ENCODE data around the gene AKAP6.
"Not testable (repeated sequence)": the region's sequence is repeated elsewhere in the genome, so short reads cannot be mapped to it uniquely, and the experiment has no call there.

The AKAP6 gene

DNA sequence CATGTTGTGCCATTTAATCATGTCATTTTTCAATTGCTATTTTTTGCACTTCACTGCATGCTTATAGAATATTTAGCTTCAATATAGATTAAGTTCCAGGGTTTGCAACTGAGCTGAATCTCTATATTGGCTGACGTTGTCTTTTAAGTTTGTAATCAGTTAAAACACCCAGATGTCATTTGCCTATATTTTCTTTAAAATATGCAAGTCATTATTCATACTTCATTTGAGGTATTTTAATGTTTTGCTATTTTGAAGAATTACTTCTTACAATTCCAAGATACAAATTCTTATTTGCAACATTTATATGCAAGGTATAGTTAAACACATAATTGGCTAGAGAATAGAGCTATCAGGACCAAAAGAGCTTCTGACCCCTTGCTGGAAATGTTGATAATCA, 434.6 kb downstream of the AKAP6 start:
- Mint-ChIP-seq H3K4me1 (ENCODE audit: low read depth) (no peaks in the 10 kb centered on the region), H3K4me3 (no peak overlapping the region), H3K27ac (no peak overlapping the region), H3K36me3 (ENCODE audit: low read depth) (no peaks in the 10 kb centered on the region), H3K9me3 (no peaks in the 10 kb centered on the region), H3K27me3 (no peaks in the 10 kb centered on the region)
- intact Hi-C loops (cut with micrococcal nuclease): no loop called here

DNA sequence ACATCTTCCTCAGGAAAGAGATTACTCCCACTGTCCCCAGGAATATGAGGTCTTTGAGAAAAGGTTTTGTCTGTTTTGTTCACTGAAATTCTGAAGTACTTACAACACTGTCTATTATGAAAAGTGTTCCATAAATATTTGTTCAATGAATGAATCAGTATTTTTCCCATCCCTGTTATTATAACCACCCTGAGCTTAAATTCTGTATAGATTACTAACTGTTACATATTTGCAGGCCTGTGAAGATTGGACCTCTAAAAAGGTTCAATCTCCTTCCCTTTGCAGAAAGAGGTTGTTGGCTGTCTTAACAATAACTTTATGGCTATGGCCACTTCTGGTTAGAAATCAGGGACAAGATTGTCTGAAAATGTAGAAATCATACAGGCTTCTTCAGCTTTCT, 435.0 kb downstream of the AKAP6 start:
- Mint-ChIP-seq H3K9me3 (no peaks in the 10 kb centered on the region), H3K27ac (no peak overlapping the region), H3K27me3 (no peaks in the 10 kb centered on the region)

DNA sequence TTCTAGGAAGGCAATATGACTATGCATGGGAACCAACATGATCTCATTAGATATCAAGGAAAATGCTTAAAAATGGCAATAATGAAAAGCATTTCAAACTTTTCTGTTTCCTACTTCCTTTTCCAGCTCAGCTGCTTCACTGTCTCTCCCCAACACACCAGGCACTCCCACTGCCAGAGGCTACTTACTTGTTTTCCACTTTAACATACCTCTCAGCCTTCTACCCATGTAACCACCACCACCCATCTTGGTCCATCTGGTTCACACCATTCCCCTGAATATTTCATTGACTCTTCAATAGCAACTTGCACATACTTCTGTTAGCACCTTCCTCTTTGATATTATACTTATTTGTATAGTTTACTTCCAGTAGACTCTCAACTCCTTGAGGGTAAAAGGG, 441.3 kb downstream of the AKAP6 start:
- Mint-ChIP-seq H3K4me1 (ENCODE audit: low read depth) (no peaks in the 10 kb centered on the region), H3K27ac (no peak overlapping the region), H3K9me3 (no peaks in the 10 kb centered on the region), H3K36me3 (ENCODE audit: low read depth) (no peaks in the 10 kb centered on the region), H3K27me3 (no peaks in the 10 kb centered on the region), H3K4me3 (no peak overlapping the region)
- intact Hi-C loops (cut with micrococcal nuclease): no loop called here

More for the DNA sequence above, 435.0 kb downstream of the AKAP6 start:
- Mint-ChIP-seq H3K4me3 (no peak overlapping the region), H3K4me1 (ENCODE audit: low read depth) (no peaks in the 10 kb centered on the region), H3K36me3 (ENCODE audit: low read depth) (no peaks in the 10 kb centered on the region)
- intact Hi-C loops (cut with micrococcal nuclease): no loop called here

DNA sequence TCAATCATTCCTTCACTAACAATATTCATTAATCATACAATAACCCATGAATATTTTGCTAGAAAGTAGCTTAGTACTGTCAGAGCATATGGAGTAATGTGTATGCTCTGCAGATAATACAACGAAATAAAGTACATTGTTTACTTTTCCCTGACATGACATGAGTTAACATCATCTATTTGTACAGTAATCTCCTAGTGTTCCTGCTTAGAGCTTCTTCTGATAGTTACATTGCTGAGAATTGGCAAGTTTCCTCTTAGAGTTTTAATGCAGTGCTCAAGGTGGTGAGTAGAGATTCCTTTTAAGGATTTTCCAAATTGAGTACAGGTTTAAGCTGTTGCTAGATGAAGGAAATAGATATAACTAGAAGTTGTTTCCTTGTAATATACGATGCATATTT, 445.1 kb downstream of the AKAP6 start:
- no peak overlapping the region for H3K4me3 Mint-ChIP-seq
- H3K4me1 Mint-ChIP-seq (ENCODE audit: low read depth): no peaks in the 10 kb centered on the region

DNA sequence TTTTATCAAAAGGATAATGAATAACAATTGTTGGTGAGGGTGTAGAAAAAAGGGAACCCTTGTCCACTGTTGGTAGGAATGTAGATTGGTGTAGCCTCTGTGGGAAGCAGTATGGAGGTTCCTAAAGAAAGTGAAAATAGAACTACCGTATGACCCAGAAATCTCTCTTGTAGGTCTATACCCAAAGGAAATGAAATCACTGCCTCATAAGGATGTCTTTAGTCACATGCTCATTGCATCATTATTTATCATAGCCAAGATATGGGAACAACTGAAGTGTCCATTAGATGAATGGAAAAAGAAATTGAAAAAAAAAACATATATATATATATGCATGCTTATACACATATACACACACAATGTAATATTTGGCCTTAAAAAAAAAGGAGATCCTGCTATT, 450.7 kb downstream of the AKAP6 start:
- Mint-ChIP-seq H3K4me3 (no peak overlapping the region), H3K36me3 (ENCODE audit: low read depth) (no peaks in the 10 kb centered on the region), H3K9me3 (no peaks in the 10 kb centered on the region), H3K27ac (no peak overlapping the region), H3K27me3 (no peaks in the 10 kb centered on the region), H3K4me1 (ENCODE audit: low read depth) (no peaks in the 10 kb centered on the region)
- intact Hi-C loops (cut with micrococcal nuclease): no loop called here

More for the DNA sequence above, 445.1 kb downstream of the AKAP6 start:
- H3K27ac Mint-ChIP-seq: no peak overlapping the region
- H3K27me3 Mint-ChIP-seq: no peaks in the 10 kb centered on the region
- intact Hi-C loops (cut with micrococcal nuclease): no loop called here
- H3K9me3 Mint-ChIP-seq: no peaks in the 10 kb centered on the region
- H3K36me3 Mint-ChIP-seq (ENCODE audit: low read depth): no peaks in the 10 kb centered on the region

DNA sequence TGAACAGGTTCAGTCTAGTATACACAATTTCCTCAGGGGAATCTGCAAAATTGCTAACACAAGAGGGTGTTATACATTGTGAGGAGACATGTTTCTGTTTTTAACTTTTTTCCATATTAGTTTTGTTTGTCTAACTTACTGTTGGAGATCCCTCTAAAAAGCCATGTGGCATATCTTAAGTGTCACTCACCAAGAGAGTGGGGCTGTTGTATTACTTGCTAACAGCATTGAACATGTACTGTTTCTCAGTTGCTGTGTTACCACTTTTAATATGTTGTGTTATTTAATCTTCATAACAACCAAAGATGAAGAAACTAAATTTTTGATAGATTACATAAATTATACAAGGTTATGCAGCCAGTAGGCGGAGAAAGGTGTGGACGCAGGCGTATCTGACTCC, 455.3 kb downstream of the AKAP6 start:
- intact Hi-C loops (cut with micrococcal nuclease): no loop called here
- Mint-ChIP-seq H3K27me3 (no peaks in the 10 kb centered on the region), H3K27ac (no peak overlapping the region), H3K4me1 (ENCODE audit: low read depth) (no peaks in the 10 kb centered on the region), H3K4me3 (no peak overlapping the region), H3K36me3 (ENCODE audit: low read depth) (no peaks in the 10 kb centered on the region), H3K9me3 (peaks cover 23% of the 10 kb centered on the region)

DNA sequence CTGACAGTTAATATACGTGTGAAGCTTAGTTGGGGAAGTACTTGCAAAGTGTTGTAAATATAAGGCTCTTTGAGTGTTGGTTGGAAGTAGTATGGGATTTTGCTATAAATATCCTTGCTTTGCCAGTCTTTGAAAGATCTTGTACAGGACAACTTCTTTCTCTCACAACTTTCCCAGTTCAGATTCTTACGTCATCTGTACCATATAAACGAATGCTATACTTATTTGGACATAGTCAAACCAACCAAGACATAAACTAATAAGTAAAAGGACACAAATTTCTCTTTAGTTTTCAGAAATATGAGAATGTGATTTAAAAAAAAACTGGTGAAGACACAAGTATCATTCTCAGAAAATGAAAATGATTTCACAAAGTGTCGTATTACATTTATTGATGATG, 456.5 kb downstream of the AKAP6 start:
- Mint-ChIP-seq H3K4me1 (ENCODE audit: low read depth) (no peaks in the 10 kb centered on the region), H3K4me3 (no peak overlapping the region), H3K9me3 (peaks cover 35% of the 10 kb centered on the region), H3K36me3 (ENCODE audit: low read depth) (no peaks in the 10 kb centered on the region), H3K27ac (no peak overlapping the region), H3K27me3 (no peaks in the 10 kb centered on the region)
- intact Hi-C loops (cut with micrococcal nuclease): no loop called here

DNA sequence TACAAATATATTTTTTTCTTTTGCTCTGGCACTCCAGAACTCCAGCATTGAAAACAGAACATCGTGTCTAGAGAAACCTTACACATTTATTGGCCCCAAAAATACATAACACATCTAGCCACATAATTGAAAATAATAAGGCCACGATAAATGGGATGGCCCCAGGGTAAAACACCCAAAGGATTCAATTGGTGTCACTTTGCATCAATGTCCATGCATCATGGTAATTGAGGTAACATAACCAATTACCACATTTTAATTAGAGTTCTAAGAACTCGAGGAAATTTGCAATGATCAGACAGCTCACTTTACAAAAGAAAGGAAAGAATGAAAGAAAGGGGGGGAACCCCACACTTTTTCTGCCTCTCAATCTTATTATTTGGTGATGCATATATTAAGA, 457.8 kb downstream of the AKAP6 start:
- H3K9me3 Mint-ChIP-seq: peaks cover 44% of the 10 kb centered on the region
- H3K4me3 Mint-ChIP-seq: no peak overlapping the region
- no peaks in the 10 kb centered on the region for H3K36me3 Mint-ChIP-seq (ENCODE audit: low read depth)
- no peak overlapping the region for H3K27ac Mint-ChIP-seq
- intact Hi-C loops (cut with micrococcal nuclease): no loop called here
- no peaks in the 10 kb centered on the region for H3K4me1 Mint-ChIP-seq (ENCODE audit: low read depth)
- H3K27me3 Mint-ChIP-seq: no peaks in the 10 kb centered on the region

DNA sequence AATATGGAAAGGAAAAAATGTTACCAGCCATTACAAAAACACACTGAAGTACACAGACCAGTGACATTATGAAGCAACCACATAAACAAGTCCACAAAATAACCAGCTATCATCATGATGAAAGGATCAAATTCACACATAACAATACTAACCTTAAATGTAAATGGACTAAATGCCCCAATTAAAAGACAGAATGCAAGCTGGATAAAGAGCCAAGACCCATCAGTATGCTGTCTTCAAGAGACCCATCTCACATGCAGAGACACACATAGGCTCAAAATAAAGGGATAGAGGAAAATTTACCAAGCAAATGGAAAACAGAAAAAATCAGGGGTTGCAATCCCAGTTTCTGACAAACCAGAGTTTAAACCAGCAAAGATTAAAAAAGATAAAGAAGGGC, 463.9 kb downstream of the AKAP6 start:
- H3K9me3 Mint-ChIP-seq: peaks cover 89% of the 10 kb centered on the region
- H3K27ac Mint-ChIP-seq; H3K27me3 Mint-ChIP-seq; H3K36me3 Mint-ChIP-seq (ENCODE audit: low read depth); H3K4me1 Mint-ChIP-seq (ENCODE audit: low read depth); intact Hi-C loops (cut with micrococcal nuclease); H3K4me3 Mint-ChIP-seq: not testable (repeated sequence)

DNA sequence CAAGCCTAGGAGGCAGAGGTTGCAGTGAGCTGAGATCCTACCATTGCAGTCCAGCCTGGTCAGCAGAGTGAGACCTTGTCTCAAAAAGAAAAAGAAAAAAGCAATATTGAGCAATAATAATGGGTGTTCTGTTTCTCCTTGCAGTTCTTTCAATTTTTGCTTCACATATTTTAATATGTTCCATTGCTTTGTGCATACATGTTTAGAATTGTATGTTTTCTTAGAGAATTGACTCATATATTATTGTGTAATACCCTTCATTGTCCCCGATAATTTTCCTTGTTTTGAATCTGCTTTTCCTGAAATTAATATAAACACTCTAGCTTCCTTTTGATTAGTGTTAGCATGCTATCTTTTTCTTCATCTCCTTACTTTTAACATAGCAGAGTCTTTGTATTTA, 471.2 kb downstream of the AKAP6 start:
- Mint-ChIP-seq H3K36me3 (ENCODE audit: low read depth) (no peaks in the 10 kb centered on the region), H3K27ac (no peak overlapping the region), H3K27me3 (no peaks in the 10 kb centered on the region), H3K9me3 (peaks cover 67% of the 10 kb centered on the region), H3K4me1 (ENCODE audit: low read depth) (no peaks in the 10 kb centered on the region), H3K4me3 (no peak overlapping the region)
- intact Hi-C loops (cut with micrococcal nuclease): no loop called here

DNA sequence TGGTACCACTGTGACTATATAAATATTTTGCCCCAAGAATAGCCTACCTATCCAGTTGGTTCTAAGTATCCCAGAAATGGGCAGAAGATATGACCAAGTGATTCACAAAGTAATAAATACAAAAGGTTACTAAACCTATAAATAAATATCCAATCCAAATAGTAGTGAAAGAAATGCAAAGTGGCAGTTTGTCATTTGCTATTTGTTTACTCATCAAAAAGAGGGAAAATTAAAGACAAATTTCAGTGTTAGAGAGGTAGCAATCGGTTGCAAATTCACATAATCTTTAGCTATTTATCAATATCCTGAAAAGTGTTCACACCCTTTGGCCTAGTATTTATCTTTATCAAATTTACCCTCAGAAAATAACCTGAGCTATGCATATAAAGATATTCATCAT, 473.2 kb downstream of the AKAP6 start:
- no peak overlapping the region for H3K27ac Mint-ChIP-seq
- no peaks in the 10 kb centered on the region for H3K36me3 Mint-ChIP-seq (ENCODE audit: low read depth)
- intact Hi-C loops (cut with micrococcal nuclease): no loop called here
- no peak overlapping the region for H3K4me3 Mint-ChIP-seq
- no peaks in the 10 kb centered on the region for H3K4me1 Mint-ChIP-seq (ENCODE audit: low read depth)
- H3K27me3 Mint-ChIP-seq: no peaks in the 10 kb centered on the region
- peaks cover 59% of the 10 kb centered on the region for H3K9me3 Mint-ChIP-seq

DNA sequence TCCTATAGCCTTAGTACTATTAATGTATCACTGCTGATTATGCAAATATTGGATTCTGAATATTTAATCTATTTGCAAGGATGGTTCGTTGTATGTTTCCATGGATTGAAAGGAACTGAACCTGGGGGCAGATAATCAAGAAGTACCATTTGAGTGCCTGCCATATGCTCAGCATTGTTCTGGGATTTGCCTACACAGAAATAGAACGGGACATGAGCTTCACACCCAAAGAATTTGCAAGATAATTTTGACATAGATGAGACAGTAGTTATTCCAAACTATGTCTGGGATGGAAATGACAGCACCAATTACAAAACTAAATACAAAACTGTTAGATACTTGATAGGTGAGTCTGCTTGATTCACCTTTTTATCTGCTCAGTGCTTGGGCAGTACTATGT, 476.9 kb downstream of the AKAP6 start:
- intact Hi-C loops (cut with micrococcal nuclease): no loop called here
- no peak overlapping the region for H3K4me3 Mint-ChIP-seq
- H3K36me3 Mint-ChIP-seq (ENCODE audit: low read depth): no peaks in the 10 kb centered on the region
- H3K27ac Mint-ChIP-seq: no peak overlapping the region
- peaks cover 40% of the 10 kb centered on the region for H3K9me3 Mint-ChIP-seq
- no peaks in the 10 kb centered on the region for H3K4me1 Mint-ChIP-seq (ENCODE audit: low read depth)
- H3K27me3 Mint-ChIP-seq: no peaks in the 10 kb centered on the region

DNA sequence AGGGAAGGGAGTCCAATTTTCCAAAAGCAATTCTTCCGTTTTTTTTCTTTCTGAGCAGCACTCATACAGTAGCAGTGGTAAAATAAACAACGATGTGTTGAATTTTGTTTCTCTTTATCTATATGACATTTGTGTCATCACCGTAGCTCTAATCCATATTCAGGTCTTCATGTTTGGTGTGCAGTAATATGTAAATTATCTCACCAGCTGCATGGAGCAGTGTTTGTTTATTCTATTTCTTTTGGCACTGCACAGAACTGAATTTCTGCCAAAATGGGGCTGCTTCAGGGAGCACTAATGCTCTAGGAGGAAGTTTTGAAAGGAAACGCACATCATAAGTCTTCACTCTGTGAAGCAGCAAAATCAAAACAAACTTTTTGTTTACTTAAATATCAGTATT, 479.5 kb downstream of the AKAP6 start:
- Mint-ChIP-seq H3K27me3 (no peaks in the 10 kb centered on the region), H3K27ac (no peak overlapping the region), H3K4me1 (ENCODE audit: low read depth) (no peaks in the 10 kb centered on the region), H3K9me3 (peaks cover 24% of the 10 kb centered on the region), H3K36me3 (ENCODE audit: low read depth) (no peaks in the 10 kb centered on the region), H3K4me3 (no peak overlapping the region)
- intact Hi-C loops (cut with micrococcal nuclease): no loop called here

DNA sequence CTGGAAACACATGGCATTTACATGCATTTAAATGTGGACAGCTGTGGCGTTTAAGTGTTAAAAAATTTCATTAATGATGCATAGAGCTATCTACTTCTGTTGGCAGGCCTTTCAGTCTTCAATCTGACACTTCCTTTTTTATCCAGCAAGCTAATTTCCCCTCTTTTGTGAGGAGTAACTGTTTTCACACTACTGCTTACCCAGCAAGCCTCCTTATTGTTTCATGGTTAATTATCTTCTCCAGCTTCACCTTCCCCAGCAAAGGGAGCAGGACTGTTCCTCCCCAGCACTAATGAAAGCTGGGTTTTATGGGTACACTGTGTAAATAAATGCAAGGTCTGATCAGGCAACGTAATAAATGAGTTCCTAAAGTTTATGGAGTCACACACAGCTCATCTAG, 480.2 kb downstream of the AKAP6 start:
- H3K27ac Mint-ChIP-seq: no peak overlapping the region
- H3K9me3 Mint-ChIP-seq: peaks cover 18% of the 10 kb centered on the region
- intact Hi-C loops (cut with micrococcal nuclease): no loop called here
- no peaks in the 10 kb centered on the region for H3K27me3 Mint-ChIP-seq
- H3K36me3 Mint-ChIP-seq (ENCODE audit: low read depth): no peaks in the 10 kb centered on the region
- H3K4me1 Mint-ChIP-seq (ENCODE audit: low read depth): no peaks in the 10 kb centered on the region
- no peak overlapping the region for H3K4me3 Mint-ChIP-seq

DNA sequence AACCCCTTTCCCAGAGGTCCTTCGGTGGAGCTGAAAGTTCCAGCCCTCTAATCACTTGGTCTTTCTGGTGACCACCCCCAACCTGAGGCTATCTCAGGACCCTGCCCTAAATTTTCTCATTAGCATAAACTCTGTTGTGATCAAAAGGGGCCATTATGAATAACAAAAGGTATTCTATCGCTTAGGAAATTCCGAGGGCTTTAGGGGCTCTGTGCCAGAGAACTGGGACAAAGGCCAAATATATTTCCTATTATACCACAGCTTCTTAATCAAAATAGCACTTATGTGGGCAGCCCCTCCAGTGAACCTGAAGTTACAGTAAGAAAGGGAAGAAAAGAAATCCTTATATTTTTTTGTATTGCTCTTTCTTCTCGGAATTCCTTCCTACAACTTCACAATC, 484.3 kb downstream of the AKAP6 start:
- Mint-ChIP-seq H3K36me3 (ENCODE audit: low read depth) (no peaks in the 10 kb centered on the region), H3K27me3 (no peaks in the 10 kb centered on the region), H3K9me3 (no peaks in the 10 kb centered on the region), H3K27ac (no peak overlapping the region), H3K4me3 (no peak overlapping the region), H3K4me1 (ENCODE audit: low read depth) (no peaks in the 10 kb centered on the region)
- intact Hi-C loops (cut with micrococcal nuclease): no loop called here

DNA sequence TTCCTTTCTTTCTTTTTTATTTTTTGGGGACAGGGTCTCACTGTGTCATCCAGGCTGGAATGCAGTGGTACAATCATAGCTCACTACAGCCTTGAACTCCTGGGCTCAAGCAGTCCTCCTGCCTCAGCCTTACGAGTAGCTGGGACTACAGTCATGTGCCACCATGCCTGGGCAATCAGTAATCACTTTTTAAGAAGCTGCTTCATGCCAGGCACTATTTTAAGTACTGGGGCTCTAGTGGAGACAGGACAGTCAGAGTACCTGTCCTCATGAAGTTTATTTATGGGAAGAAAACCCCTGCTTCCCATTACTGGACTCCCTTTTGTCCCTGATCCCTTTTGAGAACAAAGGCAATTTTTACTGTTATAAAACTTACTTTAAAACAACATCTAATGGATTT, 485.6 kb downstream of the AKAP6 start:
- no peaks in the 10 kb centered on the region for H3K9me3 Mint-ChIP-seq
- H3K27me3 Mint-ChIP-seq: no peaks in the 10 kb centered on the region
- intact Hi-C loops (cut with micrococcal nuclease): no loop called here
- no peaks in the 10 kb centered on the region for H3K36me3 Mint-ChIP-seq (ENCODE audit: low read depth)
- H3K27ac Mint-ChIP-seq: no peak overlapping the region
- no peak overlapping the region for H3K4me3 Mint-ChIP-seq
- H3K4me1 Mint-ChIP-seq (ENCODE audit: low read depth): no peaks in the 10 kb centered on the region
